Dedifferentiated amniotic fluid mesenchymal stem cell (primary cell): Measurements from ENCODE around the gene AQP6.
"Not testable (repeated sequence)": the region's sequence is repeated elsewhere in the genome, so short reads cannot be mapped to it uniquely, and the experiment has no call there.

Experiments
- DNase-seq: peaks from one replicate; pipeline ENCODE4 v3.0.0-alpha.2; 2016; ENCODE audit errors: extremely low spot score

AQP6 gene

GRCh38 chr12:49969651-49970429, 2.9 kb upstream of the AQP6 start:
- DNase-seq, result no peak

- no peak for DNase-seq
These were observed 2.1 kb upstream of the AQP6 start for GRCh38 chr12:49970658-49971057.

GRCh38 chr12:49971141-49971540, 1.6 kb upstream of the AQP6 start:
- no peak for DNase-seq

- no peak for DNase-seq
These were observed 618 bp upstream of the AQP6 start for GRCh38 chr12:49972129-49972528.

- no peak for DNase-seq
These were observed 649 bp downstream of the AQP6 start for GRCh38 chr12:49973361-49973830.

GRCh38 chr12:49974231-49974675, 1.5 kb downstream of the AQP6 start:
- DNase-seq, result peak; percentile 54

GRCh38 chr12:49974677-49975317, 2.0 kb downstream of the AQP6 start:
- DNase-seq, result no peak

GRCh38 chr12:49975318-49975761, 2.6 kb downstream of the AQP6 start:
- DNase-seq, result no peak

GRCh38 chr12:49976557-49976956, 3.8 kb downstream of the AQP6 start:
- DNase-seq, result no peak

GRCh38 chr12:49978125-49978524, 5.4 kb downstream of the AQP6 start:
- DNase-seq, result no peak

- no peak for DNase-seq
These were observed 6.4 kb downstream of the AQP6 start for GRCh38 chr12:49979016-49979586.

- no peak for DNase-seq
These were observed 7.0 kb downstream of the AQP6 start for GRCh38 chr12:49979791-49980190.

- DNase-seq, result no peak
These were observed 8.0 kb downstream of the AQP6 start for GRCh38 chr12:49980501-49981349.

- no peak for DNase-seq
These were observed 9.7 kb downstream of the AQP6 start for GRCh38 chr12:49982246-49983087.

GRCh38 chr12:49983892-49984291, 11.1 kb downstream of the AQP6 start:
- DNase-seq, result peak; percentile 56

- no peak for DNase-seq
These were observed 12.0 kb downstream of the AQP6 start for GRCh38 chr12:49984476-49985359.

- no peak for DNase-seq
These were observed 13.2 kb downstream of the AQP6 start for GRCh38 chr12:49985981-49986380.

GRCh38 chr12:49986476-49986875, 13.7 kb downstream of the AQP6 start:
- not testable (repeated sequence) for DNase-seq

- DNase-seq, result no peak
These were observed 15.0 kb downstream of the AQP6 start for GRCh38 chr12:49987625-49988303.
